GM10248 (cell line): ENCODE results near the gene GSG1L.
A peak's percentile ranks its signal among the peaks of the same experiment; 100 is the strongest.

Source experiments
- CTCF ChIA-PET: fragments of 300-600 bp; sonication (Branson Sonifier 250); formaldehyde crosslinking; extraction: SDS; loops from one replicate; lab custom pipeline; 2021; ENCODE audit warnings: antibody characterized with exemption; lab: Yijun Ruan, JAX
- POLR2A ChIA-PET: fragments of 350-650 bp; sonication (Branson Sonifier 250); formaldehyde crosslinking; extraction: SDS; loops from one replicate; lab custom pipeline; 2020; ENCODE audit warnings: antibody characterized with exemption; lab: Yijun Ruan, JAX
- DNase-seq: peaks from one replicate; pipeline ENCODE4 v3.0.0; 2012; ENCODE audit errors: extremely low spot score
- TF ChIP-seq, protein P1 (sequence below): IDR thresholded peaks from 2 replicates; pipeline ENCODE4 v1.5.1; 2012; ENCODE audit warnings: mild to moderate bottlenecking, low read depth; ENCODE audit errors: extremely low read depth, missing control alignments, control extremely low read depth

The GSG1L gene

GRCh38 chr16:27751676-27752075 is 311.8 kb downstream of the GSG1L start:
- no peak for DNase-seq
- TF ChIP-seq, protein P1, sequence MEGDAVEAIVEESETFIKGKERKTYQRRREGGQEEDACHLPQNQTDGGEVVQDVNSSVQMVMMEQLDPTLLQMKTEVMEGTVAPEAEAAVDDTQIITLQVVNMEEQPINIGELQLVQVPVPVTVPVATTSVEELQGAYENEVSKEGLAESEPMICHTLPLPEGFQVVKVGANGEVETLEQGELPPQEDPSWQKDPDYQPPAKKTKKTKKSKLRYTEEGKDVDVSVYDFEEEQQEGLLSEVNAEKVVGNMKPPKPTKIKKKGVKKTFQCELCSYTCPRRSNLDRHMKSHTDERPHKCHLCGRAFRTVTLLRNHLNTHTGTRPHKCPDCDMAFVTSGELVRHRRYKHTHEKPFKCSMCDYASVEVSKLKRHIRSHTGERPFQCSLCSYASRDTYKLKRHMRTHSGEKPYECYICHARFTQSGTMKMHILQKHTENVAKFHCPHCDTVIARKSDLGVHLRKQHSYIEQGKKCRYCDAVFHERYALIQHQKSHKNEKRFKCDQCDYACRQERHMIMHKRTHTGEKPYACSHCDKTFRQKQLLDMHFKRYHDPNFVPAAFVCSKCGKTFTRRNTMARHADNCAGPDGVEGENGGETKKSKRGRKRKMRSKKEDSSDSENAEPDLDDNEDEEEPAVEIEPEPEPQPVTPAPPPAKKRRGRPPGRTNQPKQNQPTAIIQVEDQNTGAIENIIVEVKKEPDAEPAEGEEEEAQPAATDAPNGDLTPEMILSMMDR: no peak
- CTCF ChIA-PET: interaction anchor here (0.8 kb wide), 1 partner anchor 12 kb away, joined by 3 read pairs; no protein-coding TSS in a partner anchor
- POLR2A ChIA-PET: no interaction called here

DNA sequence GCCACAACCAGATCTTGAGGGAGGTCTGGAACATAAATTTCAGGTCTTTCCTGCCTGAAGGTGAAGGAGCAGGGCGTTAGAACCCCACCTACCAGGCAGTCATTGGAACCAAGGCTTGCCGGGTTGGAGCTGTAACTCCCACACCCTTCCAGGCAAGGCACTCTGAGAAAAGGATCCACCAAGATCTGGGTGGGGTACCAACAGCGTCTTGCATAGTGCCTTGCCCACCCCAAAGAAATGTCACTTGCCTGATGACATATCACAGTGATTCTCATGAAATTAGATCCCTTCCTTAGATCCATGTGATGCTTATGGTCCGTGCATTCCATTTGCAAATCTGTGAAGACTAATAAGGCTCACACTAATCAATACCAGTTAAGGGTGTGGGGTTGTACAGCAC is 312.3 kb downstream of the GSG1L start:
- DNase-seq: no peak
- CTCF ChIA-PET: no interaction called here
- POLR2A ChIA-PET: no interaction called here
- TF ChIP-seq, protein P1: no peak

DNA sequence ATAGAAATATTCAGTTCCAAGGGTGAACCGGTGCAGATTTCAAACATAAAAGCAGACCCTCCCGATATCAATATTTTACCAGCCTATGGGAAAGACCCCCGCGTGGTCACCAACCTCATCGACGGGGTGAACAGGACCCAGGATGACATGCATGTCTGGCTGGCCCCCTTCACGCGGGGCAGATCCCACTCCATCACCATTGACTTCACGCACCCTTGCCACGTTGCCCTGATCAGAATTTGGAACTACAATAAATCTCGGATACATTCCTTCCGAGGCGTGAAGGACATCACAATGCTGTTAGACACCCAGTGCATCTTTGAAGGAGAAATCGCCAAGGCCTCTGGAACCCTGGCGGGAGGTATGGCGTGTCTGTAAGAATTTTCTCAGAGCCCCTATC is 313.6 kb downstream of the GSG1L start:
- DNase-seq: no peak
- POLR2A ChIA-PET: no interaction called here
- CTCF ChIA-PET: no interaction called here
- TF ChIP-seq, protein P1: no peak

DNA sequence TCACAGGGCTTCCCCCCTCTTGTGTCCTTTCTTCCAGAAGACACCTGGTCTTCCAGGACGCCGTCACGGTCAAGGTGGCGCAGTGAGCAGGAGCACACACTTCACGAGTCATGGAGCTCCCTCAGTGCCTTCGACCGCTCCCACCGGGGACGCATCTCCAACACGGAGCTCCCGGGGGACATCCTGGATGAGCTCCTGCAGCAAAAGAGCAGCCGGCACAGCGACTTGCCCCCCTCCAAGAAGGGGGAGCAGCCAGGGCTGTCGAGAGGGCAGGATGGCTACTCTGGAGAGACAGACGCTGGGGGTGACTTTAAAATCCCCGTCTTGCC is 314.0 kb downstream of the GSG1L start:
- TF ChIP-seq, protein P1: no peak
- ChIA-PET POLR2A (no interaction called here), CTCF (interaction anchor here (1.4 kb wide), 1 partner anchor 24 kb away, joined by 3 read pairs; no protein-coding TSS in a partner anchor)
- DNase-seq: no peak

- ChIA-PET POLR2A (no interaction called here), CTCF (interaction anchor here (1.0 to 1.4 kb wide), 2 partner anchors 9 to 24 kb away, joined by 3 read pairs; no protein-coding TSS in a partner anchor)
- TF ChIP-seq, protein P1: no peak
- peak; percentile 66 for DNase-seq
Measured at GRCh38 chr16:27748868-27749546, 314.5 kb downstream of the GSG1L start.

GRCh38 chr16:27747946-27748345 is 315.6 kb downstream of the GSG1L start:
- TF ChIP-seq, protein P1: no peak
- no peak for DNase-seq
- CTCF ChIA-PET: no interaction called here
- POLR2A ChIA-PET: no interaction called here
